Measurements from ENCODE around the gene LARP1.

DNA sequence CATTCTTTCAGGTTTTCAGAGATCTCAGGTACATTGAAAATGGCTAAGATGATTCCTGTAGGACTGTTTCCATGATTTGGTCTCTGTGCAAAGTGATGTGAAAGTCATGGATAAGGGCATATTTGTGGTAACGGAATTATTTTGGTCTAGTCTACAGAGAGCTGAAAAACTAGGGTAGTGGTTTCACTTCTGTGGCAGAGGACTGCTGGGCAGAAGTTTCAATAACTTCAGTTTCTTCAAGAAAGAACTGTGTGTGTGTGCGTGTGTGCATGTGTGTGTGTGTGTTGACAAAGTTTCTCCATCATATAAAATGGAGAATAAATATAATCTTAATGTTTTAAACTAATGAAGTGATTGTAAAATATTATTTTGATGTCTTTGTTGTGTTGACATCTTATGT, 107.6 kb downstream of the LARP1 start:
- TF ChIP-seq CTCF (conservative IDR thresholded peaks at IDR 0.05; ENCODE audit: low read depth, low read length): no peak
- no peak for TF ChIP-seq EZH2 (IDR thresholded peaks at IDR 0.05; ENCODE audit: low read length, unreplicated experiment)
